Activated gamma-delta T cell treated with anti-CD3 and anti-CD28 coated beads, Interleukin-2, amount 50 U/mL, for 16 hours (primary cell): ENCODE results near the gene PRDX3.
"Not testable (repeated sequence)": the region's sequence is repeated elsewhere in the genome, so short reads cannot be mapped to it uniquely, and the experiment has no call there.

ENCODE experiments used
- DNase-seq: peaks from one replicate; pipeline ENCODE4 v3.0.0-alpha.2; 2020; ENCODE audit warnings: low read depth

PRDX3 gene

GRCh38 chr10:119206603-119207365 lies 28.2 kb upstream of the PRDX3 start:
- peak; percentile 55 for DNase-seq

GRCh38 chr10:119205894-119206602 lies 27.4 kb upstream of the PRDX3 start:
- DNase-seq, result no peak

- DNase-seq, result no peak
Measured at GRCh38 chr10:119203006-119203405, 24.4 kb upstream of the PRDX3 start.

GRCh38 chr10:119201233-119201632 lies 22.6 kb upstream of the PRDX3 start:
- DNase-seq, result no peak

- no peak for DNase-seq
Measured at GRCh38 chr10:119199231-119199992, 20.8 kb upstream of the PRDX3 start.

- no peak for DNase-seq
Measured at GRCh38 chr10:119198438-119198837, 19.8 kb upstream of the PRDX3 start.

GRCh38 chr10:119197921-119198320 lies 19.3 kb upstream of the PRDX3 start:
- no peak for DNase-seq

GRCh38 chr10:119191881-119192280 lies 13.3 kb upstream of the PRDX3 start:
- DNase-seq, result no peak

- DNase-seq, result no peak
Measured at GRCh38 chr10:119190954-119191785, 12.6 kb upstream of the PRDX3 start.

GRCh38 chr10:119190353-119190752 lies 11.7 kb upstream of the PRDX3 start:
- no peak for DNase-seq

GRCh38 chr10:119189811-119190282 lies 11.2 kb upstream of the PRDX3 start:
- DNase-seq, result no peak

GRCh38 chr10:119183664-119184412 lies 5.2 kb upstream of the PRDX3 start:
- DNase-seq, result no peak

GRCh38 chr10:119180850-119181400 lies 2.3 kb upstream of the PRDX3 start:
- not testable (repeated sequence) for DNase-seq

GRCh38 chr10:119177708-119178371 lies 772 bp downstream of the PRDX3 start:
- DNase-seq, result no peak

- DNase-seq, result no peak
Measured at GRCh38 chr10:119176166-119176565, 2.4 kb downstream of the PRDX3 start.

- no peak for DNase-seq
Measured at GRCh38 chr10:119174109-119174508, 4.5 kb downstream of the PRDX3 start.

- no peak for DNase-seq
Measured at GRCh38 chr10:119167041-119167440, 11.6 kb downstream of the PRDX3 start.

GRCh38 chr10:119166564-119166963 lies 12.0 kb downstream of the PRDX3 start:
- no peak for DNase-seq

GRCh38 chr10:119166118-119166500 lies 12.5 kb downstream of the PRDX3 start:
- DNase-seq, result no peak
